Gastroesophageal sphincter (tissue), 4 donors: ENCODE measurements around the gene FAHD2B. TPM values are rescaled to one million over a fixed set of nuclear protein-coding genes. Genes with fewer than 3 reads are reported as not detected.

ENCODE experiments used
- small RNA-seq, 4 donors: library from RNA; depleted of rRNA; stranded (forward); fragments of <200 nt; gene quantifications; one replicate each; pipeline ENCODE3, GENCODE V24; 2016
- total RNA-seq, 4 donors: library from RNA; depleted of rRNA; stranded (reverse); fragments of >200 nt; gene quantifications; one replicate each; pipeline ENCODE4 v1.1.0, GENCODE V29; 2016

The FAHD2B gene
- total RNA-seq, 4 donors from 2014 or later = 12.1 to 26.1 (median 15.0) TPM

Small RNA genes within 50 kb of the gene (small RNA-seq; reads per million reads assigned to genes)
- gene AC018892.1 = 0 reads per million in 4 donors
- 0 reads per million in 4 donors for gene IGKV1OR2-3
- 0 reads per million in 4 donors for gene IGKV2OR2-2
- 0 reads per million in 4 donors for gene RN7SL313P

Other genes starting within 250 kb of the FAHD2B start
- gene ANKRD39, start 236.9 kb downstream of the FAHD2B start, total RNA-seq = 10 to 100 TPM; 13.3 to 20.4 (median 17.1) TPM
- gene SEMA4C, start 224.8 kb downstream of the FAHD2B start, total RNA-seq = 10 to 100 TPM; 58.7 to 66.6 (median 62.8) TPM
- 1 to 10 TPM in 1 of 4 donors, not detected in 3; 2.5 TPM for gene FAM178B, start 108.3 kb downstream of the FAHD2B start, total RNA-seq
- 10 to 100 TPM in 3 of 4 donors, 1 to 10 TPM in 1; 7.6 to 65.4 (median 24.8) TPM for gene ANKRD36, start 18.3 kb upstream of the FAHD2B start, total RNA-seq